ENCODE results near the gene SKAP2.

The SKAP2 gene

GRCh38 chr7:26729150-26729775 is 135.1 kb downstream of the SKAP2 start:
- no peak overlapping the region for H3K4me3 ChIP-seq (ENCODE audit: low read depth, low read length)
- TF ChIP-seq, protein P1, sequence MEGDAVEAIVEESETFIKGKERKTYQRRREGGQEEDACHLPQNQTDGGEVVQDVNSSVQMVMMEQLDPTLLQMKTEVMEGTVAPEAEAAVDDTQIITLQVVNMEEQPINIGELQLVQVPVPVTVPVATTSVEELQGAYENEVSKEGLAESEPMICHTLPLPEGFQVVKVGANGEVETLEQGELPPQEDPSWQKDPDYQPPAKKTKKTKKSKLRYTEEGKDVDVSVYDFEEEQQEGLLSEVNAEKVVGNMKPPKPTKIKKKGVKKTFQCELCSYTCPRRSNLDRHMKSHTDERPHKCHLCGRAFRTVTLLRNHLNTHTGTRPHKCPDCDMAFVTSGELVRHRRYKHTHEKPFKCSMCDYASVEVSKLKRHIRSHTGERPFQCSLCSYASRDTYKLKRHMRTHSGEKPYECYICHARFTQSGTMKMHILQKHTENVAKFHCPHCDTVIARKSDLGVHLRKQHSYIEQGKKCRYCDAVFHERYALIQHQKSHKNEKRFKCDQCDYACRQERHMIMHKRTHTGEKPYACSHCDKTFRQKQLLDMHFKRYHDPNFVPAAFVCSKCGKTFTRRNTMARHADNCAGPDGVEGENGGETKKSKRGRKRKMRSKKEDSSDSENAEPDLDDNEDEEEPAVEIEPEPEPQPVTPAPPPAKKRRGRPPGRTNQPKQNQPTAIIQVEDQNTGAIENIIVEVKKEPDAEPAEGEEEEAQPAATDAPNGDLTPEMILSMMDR (IDR thresholded peaks at IDR 0.05; ENCODE audit: insufficient read depth, low read depth, low read length, missing control alignments): no peak
- DNase-seq (ENCODE audit: low read depth): no peak

- DNase-seq (ENCODE audit: low read depth): no peak
- H3K4me3 ChIP-seq (ENCODE audit: low read depth, low read length): no peak overlapping the region
- TF ChIP-seq, protein P1 (IDR thresholded peaks at IDR 0.05; ENCODE audit: insufficient read depth, low read depth, low read length, missing control alignments): no peak
Measured at GRCh38 chr7:26726051-26726450, 138.3 kb downstream of the SKAP2 start.

GRCh38 chr7:26724795-26725194 is 139.6 kb downstream of the SKAP2 start:
- TF ChIP-seq, protein P1 (IDR thresholded peaks at IDR 0.05; ENCODE audit: insufficient read depth, low read depth, low read length, missing control alignments): no peak
- H3K4me3 ChIP-seq (ENCODE audit: low read depth, low read length): no peak overlapping the region
- DNase-seq (ENCODE audit: low read depth): no peak

DNA sequence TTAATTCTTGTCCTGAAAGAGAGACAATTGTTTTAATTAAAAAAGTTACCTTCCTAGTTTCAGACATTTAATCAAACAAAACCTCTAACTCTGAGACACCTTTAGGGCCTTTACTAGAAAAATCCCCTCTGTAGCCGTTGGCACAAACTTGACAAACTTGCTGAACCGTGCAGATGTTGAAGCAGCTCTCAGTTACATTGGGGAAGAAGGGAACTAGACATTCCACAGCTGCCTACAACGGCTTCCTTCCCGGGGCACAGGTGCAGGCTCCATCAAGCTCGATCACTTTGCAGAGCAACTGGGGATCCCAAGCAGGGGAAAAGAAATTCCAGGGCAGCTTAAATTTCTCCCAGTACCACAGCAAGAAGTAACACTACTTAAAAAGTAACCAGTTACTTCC is 141.3 kb downstream of the SKAP2 start:
- TF ChIP-seq, protein P1 (IDR thresholded peaks at IDR 0.05; ENCODE audit: insufficient read depth, low read depth, low read length, missing control alignments): no peak
- peak; percentile 16 for DNase-seq (ENCODE audit: low read depth)
- H3K4me3 ChIP-seq (ENCODE audit: low read depth, low read length): no peak overlapping the region

GRCh38 chr7:26721450-26721849 is 142.9 kb downstream of the SKAP2 start:
- H3K4me3 ChIP-seq (ENCODE audit: low read depth, low read length): no peak overlapping the region
- TF ChIP-seq, protein P1 (IDR thresholded peaks at IDR 0.05; ENCODE audit: insufficient read depth, low read depth, low read length, missing control alignments): no peak
- no peak for DNase-seq (ENCODE audit: low read depth)

GRCh38 chr7:26718063-26718462 is 146.3 kb downstream of the SKAP2 start:
- DNase-seq (ENCODE audit: low read depth): no peak
- TF ChIP-seq, protein P1 (IDR thresholded peaks at IDR 0.05; ENCODE audit: insufficient read depth, low read depth, low read length, missing control alignments): no peak
- H3K4me3 ChIP-seq (ENCODE audit: low read depth, low read length): no peak overlapping the region

DNA sequence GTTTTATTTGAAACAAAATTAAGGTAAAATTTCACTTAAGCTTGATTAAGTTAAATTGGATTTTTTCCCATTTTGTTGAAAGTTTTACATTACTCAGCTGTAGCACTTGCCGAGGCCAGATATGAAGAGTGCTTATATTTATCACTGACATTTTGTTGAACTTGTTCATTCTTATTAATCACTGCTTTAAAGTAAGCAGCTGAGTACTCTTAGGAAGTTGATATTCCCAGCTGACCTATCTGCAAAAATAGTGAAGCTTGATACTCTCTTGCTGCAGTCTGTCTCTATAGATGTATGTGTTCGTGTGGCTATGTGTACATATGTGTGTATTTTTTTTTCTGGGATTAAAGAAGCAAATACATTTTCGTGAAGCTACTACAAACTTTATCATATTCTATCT is 150.0 kb downstream of the SKAP2 start:
- TF ChIP-seq, protein P1 (IDR thresholded peaks at IDR 0.05; ENCODE audit: insufficient read depth, low read depth, low read length, missing control alignments): no peak
- DNase-seq (ENCODE audit: low read depth): no peak
- H3K4me3 ChIP-seq (ENCODE audit: low read depth, low read length): no peak overlapping the region
